Fibroblast of skin of scalp (primary cell): Measurements from ENCODE around the gene KRT7.
"Not testable (repeated sequence)": the region's sequence is repeated elsewhere in the genome, so short reads cannot be mapped to it uniquely, and the experiment has no call there.

ENCODE experiments used
- DNase-seq: peaks from one replicate; pipeline ENCODE4 v3.0.0-alpha.2; 2013

KRT7 gene

GRCh38 chr12:52280796-52281560 lies 47.9 kb downstream of the KRT7 start:
- peak; percentile 99 for DNase-seq

GRCh38 chr12:52284562-52285171 lies 51.6 kb downstream of the KRT7 start:
- DNase-seq: no peak

GRCh38 chr12:52285172-52285745 lies 52.2 kb downstream of the KRT7 start:
- DNase-seq: peak; percentile 74

- no peak for DNase-seq
These were observed 52.9 kb downstream of the KRT7 start for GRCh38 chr12:52285851-52286530.

- not testable (repeated sequence) for DNase-seq
These were observed 54.1 kb downstream of the KRT7 start for GRCh38 chr12:52286857-52287785.

GRCh38 chr12:52287816-52288805 lies 55.1 kb downstream of the KRT7 start:
- not testable (repeated sequence) for DNase-seq

- DNase-seq: not testable (repeated sequence)
These were observed 57.6 kb downstream of the KRT7 start for GRCh38 chr12:52290483-52291134.

GRCh38 chr12:52291267-52291935 lies 58.4 kb downstream of the KRT7 start, which contains the start of gene KRT81:
TSS of gene KRT81 (minus strand) at chr12:52291534. CDS start at chr12:52291465, 69 bp downstream.
- no peak for DNase-seq

- DNase-seq: no peak
These were observed 60.9 kb downstream of the KRT7 start for GRCh38 chr12:52293926-52294325.

- no peak for DNase-seq
These were observed 61.8 kb downstream of the KRT7 start for GRCh38 chr12:52294803-52295202.

- no peak for DNase-seq
These were observed 62.6 kb downstream of the KRT7 start for GRCh38 chr12:52295663-52296062.

GRCh38 chr12:52296572-52297215 lies 63.7 kb downstream of the KRT7 start:
- DNase-seq: no peak
